Sigmoid colon (tissue), 4 donors: ENCODE measurements around the gene NUMB.
"Not testable (repeated sequence)": the region's sequence is repeated elsewhere in the genome, so short reads cannot be mapped to it uniquely, and the experiment has no call there.

Experiments
- CTCF ChIP-seq, 4 experiments: fragments of 450-650 bp in 3 of 4; fragments of 200-600 bp in 1 of 4; IDR thresholded peaks; one replicate each; pipeline ENCODE4 v1.5.1; 2016 to 2019; ENCODE audit warnings: antibody characterized with exemption in 4 of 4, mild to moderate bottlenecking in 3 of 4, moderate library complexity in 2 of 4
- POLR2A ChIP-seq, 2 donors: fragments of 450-650 bp; IDR thresholded peaks; one replicate each; pipeline ENCODE4 v1.6.1; 2016; ENCODE audit warnings: antibody characterized with exemption in 2 of 2, mild to moderate bottlenecking in 2 of 2, moderate library complexity in 2 of 2
- POLR2AphosphoS5 ChIP-seq, 4 donors: sonication (generic); formaldehyde crosslinking; IDR thresholded peaks; one replicate each; pipeline ENCODE4 v1.6.1; 2017; ENCODE audit warnings: antibody characterized with exemption in 4 of 4

GRCh38 chr14:73423092-73423491, 35.3 kb downstream of the NUMB start:
- not testable (repeated sequence) for TF ChIP-seq CTCF, POLR2A, POLR2AphosphoS5 (IDR thresholded peaks at IDR 0.05)
